Superior temporal gyrus (tissue), 1 donor: ENCODE data around the gene MROH8.
A peak's percentile ranks its signal among the peaks of the same experiment; 100 is the strongest.

ENCODE experiments used
- DNase-seq: peaks from one replicate; pipeline ENCODE4 v3.0.0-alpha.2; 2016; ENCODE audit errors: extremely low spot score

The MROH8 gene

DNA sequence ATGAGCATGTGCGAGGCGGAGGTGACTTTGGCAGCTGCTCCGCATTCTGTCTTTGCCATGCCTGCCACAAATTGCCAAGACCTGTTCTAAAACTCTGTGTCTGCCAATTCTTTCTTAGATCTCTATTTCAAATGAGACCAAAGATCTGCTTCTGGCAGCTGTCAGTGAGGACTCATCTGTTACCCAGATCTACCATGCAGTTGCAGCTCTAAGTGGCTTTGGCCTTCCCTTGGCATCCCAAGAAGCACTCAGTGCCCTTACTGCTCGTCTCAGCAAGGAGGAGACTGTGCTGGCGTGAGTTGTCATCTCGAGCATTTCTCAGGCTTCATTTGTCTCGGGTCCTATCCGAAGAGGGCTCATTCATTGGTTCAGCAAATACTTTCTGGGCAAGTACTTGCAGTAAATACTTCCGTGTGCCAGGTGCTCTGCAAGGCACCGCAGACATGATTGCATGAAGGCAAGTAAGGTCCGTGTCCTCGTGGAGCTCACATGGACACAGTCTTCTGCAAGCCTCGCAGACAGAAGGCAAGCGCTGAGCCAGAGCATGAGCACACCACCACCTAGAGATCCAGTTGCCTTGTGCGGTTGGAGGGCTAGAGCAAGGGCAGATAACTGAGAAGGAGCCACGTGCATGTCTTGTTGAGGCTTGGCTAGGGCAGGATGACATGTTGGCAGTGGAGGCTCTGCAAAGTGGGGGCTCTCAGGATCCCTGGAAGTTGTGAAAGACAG lies 19.7 kb upstream of the MROH8 start:
- no peak for DNase-seq

DNA sequence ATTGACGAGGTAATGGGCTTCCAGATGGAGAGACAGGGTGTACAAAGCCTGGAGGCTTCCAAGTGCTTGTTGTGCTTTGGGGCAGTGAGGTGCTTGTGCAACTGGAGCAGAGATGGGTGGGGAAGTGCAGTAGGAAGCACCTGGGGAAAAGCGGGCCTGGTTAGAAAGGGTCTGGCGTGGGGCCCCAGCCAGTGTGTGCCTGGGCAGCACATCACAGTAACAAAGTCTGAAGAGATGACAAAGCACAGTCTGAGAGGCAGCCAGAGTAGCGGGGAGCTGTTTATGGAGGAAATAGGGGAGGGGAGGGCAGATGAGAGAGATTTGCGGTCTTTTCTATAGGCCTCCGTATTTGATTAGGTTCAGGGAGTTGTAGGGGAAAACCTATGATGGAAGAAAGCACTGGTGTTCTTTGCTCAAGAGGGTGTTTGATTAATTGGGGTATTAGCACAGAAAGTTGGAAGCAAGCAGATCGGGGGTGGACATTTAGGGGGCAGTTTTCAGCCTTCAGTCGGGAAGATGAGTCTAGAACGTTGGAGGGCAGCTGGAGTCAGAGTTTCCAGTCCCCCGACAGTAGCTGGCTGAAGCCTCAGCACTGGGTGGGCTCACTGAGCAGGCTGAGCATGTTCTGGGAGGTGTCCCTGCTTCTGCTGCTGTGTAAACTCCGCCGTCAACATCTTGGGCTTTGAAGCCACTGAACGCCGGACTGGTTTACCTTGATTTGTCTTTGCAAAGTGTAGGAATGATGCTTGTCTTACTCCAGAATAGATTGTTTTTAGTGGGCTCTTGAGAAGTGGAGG lies 15.5 kb upstream of the MROH8 start:
- DNase-seq, result no peak

DNA sequence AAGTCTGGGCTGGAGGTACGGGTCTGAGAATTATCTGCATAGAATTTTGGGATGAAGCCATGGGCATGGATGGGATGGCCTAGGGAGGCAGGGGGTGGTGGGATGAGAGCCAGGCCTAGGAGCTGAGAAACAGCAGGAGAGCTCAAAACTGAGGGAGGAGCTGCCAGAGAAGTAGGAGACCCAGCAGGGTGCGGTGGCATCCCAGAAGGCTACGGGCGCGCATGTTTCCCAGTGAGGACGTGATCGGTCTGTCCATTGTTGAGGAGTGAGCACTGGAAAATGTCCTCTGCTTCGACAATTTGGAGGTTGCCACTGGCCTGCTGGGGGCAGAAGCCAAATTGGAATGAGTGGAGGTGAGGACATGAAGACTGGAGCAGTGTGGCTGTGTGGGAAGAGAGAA lies 14.5 kb upstream of the MROH8 start:
- DNase-seq, result no peak

DNA sequence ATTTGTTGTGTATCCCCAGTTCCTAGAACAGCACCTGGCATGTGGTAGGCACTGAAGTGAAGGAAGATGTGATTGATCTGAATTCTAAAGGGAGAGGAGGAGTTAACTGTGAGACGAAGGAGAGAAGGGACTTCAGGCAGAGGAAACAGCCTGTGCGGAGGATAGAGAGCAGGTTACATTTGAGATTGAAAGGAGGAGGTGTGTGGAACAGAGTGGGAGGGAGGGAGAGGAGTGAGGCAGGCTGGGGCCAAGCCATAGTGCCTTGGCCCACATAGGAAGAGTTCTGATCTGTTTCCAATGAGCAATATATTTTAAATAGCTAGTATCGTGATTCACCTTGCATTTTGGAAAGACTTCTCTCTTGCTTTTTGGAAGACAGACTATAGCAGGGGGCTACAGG lies 13.9 kb upstream of the MROH8 start:
- no peak for DNase-seq

DNA sequence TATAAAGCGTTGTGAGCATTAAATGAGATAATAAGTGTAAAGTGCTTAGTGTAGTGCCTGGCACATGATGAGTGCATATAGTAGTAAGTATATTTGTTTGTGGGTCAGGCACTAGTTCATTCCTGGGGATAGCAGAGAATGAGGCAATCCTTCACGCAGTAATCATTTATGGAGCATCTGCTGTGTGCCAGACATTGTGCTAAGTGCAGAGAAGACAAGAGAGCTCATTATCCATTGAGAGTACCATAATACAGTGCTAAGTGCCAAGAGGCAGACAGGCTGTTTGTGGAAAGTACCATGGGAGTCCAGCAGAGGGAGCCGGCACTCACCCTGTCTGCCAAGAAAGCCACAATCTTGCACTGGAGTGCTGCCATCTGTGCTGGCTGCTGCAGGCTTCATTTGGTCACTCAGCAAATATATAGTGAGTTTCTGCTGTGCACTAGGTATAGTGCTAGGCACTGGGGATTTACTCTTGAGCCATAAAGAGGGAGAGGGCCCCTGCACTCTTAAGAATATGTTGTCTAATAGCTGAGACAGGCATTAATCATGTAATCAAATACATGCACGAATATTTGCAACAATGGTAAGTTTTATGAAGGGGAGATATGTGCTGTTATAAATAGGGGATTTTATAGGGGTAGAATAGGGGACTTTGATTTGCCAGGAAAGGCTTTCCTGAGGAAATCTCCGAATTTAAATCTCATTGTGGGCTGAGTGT lies 12.9 kb upstream of the MROH8 start:
- peak; percentile 99 for DNase-seq

DNA sequence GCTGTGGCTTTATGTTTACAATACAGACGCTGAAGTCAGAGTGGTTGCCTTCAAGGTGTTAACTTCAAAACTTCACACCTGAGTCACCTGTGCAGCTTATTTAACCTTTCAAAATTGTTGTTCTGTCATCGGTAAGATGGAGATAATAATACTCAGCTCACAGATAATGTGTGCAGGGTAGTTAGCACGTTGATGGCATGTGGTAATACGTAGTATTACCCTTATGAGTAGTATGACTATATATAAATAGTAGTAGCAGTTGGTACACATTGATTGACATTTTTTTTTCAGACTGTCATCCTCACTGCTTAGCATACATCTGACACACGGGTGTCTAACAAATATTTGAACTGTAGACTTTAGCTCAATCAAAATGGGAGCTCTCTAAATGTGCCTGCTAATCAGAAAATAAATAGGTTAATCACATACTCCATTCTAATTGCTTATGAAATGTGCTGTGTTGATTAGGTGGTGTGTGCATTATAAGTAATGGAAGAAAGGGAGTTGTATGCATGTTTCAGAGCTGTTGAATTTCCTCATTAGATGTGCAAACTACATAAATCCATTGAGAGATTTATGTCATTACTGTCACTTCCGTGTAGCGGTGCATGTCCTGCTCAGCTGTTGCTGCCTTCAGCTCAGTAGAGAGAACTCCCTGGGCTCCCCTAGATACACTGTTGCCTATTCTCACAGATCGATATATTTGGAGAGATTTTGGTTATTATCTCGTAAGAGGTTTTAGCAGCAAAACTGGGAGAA lies 11.2 kb upstream of the MROH8 start:
- DNase-seq, result no peak

DNA sequence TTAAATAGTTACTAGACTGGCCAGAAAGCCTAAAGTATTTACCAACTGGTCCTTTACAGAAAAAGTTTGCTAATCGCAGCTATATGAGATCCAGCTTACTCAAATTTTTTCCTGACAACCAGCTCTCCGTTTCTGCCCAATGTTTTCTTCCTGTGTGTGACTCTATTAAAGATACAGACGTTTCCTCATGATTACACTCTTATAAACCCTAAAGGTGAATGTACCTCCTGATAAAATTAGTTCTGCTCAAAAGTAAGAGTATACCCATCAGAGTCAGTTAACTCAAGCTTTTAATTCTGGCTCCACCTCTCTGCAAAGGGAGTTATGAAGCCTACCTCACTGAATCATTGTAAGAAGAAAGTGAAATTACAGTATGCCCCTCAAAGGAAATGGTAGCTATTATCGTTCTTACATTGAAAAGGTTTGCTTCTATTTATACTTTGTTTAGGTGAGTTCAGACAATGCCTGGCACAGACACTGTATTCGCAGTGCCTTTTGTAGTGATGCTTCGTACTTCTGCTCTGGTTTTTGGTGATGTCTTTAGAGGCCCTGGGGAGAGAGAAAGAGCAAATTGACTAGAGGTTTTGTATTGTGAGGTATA lies 10.2 kb upstream of the MROH8 start:
- DNase-seq, result no peak

DNA sequence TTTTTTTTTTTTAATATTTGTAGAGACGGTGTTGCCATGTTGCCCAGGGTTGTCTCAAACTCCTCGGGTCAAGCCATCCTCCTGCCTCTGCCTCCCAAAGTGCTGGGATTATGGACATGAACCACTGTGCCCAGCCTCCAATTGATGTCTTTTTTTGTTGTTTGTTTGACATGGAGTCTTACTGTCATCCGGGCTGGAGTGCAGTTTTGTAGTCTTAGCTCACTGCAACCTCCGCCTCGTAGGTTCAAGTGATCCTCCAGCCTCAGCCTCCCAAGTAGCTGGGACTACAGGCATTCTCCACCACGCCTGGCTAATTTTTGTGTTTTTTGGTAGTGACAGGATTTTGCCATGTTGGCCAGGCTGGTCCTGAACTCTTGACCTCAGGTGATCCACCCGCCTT lies 9.4 kb upstream of the MROH8 start:
- no peak for DNase-seq

DNA sequence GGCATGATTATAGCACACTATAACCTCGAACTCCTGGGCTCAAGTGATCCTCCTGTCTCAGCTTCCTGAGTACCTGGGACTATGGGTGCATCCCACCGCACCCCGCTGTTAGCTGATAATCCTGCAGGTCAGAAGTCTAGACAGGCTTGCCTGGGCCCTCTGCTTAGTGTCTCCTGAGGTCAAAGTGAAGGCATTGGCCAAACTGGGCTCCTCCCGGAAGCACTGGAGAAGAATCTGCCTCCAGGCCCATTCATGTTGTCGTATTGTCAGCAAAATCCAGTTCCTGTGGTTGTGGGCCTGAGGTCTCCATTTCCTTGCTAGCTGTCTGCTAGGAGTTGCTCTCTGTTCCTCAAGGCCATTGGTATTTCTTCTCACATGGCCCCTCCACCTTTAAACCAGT lies 6.3 kb upstream of the MROH8 start:
- DNase-seq, result no peak

DNA sequence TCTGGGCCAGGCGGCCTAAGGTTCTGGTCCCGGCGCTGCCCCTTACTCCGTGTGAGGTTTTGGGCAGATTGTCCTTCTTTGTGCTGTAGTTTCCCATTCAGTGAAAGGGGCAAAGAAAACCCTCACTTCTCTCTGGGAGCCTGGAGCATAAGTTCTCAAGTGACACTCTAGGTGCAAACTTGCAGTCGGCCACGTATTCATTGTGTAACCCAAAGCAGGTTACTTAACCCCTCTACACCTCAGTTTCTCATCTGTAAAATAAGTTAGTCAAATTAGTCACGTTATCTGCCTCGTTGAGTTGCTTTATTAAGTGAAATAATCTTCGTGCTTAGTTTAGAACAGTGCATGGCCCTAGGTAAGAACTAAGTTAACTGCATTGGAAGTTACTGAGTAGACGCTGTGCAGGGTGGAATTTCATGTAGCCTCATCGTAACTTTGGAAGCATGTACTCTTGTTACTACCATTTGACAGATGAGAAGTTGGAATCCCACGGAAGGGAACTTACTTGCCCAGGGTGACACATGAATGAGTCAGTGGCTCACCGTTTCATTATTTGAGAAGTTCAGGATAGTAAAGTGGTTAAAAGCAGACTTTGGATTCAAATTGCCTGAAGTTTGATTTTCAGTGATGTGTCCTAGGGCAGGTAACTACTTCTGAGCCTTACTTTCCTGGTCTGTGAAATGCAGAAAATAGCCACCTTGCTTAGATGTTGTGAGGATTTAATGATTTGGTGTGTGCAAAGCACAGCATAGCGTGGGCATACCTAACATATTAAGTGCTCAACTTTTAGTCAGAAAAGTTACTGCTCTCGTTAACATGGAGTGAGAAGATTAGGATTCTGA lies 556 bp upstream of the MROH8 start:
- peak; percentile 32 for DNase-seq

DNA sequence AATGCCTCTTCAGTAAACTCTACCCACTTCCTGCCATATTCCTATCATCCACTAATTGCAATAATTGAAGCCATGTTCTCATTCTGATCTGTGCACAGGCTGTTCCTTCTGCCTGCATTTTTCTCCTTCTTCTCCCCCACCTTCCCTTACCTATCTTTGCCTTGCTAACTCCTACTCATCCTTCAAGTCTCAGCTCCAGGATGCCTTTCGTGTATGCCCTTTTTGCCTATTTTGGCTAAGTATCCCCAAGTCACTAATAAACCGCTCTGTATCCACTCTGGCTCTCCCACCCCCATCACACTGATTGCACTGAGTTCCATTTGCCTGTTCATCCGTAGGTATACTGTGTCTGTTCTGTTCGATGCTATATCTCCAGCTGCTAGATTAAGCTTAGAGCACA lies 6.5 kb downstream of the MROH8 start:
- no peak for DNase-seq

DNA sequence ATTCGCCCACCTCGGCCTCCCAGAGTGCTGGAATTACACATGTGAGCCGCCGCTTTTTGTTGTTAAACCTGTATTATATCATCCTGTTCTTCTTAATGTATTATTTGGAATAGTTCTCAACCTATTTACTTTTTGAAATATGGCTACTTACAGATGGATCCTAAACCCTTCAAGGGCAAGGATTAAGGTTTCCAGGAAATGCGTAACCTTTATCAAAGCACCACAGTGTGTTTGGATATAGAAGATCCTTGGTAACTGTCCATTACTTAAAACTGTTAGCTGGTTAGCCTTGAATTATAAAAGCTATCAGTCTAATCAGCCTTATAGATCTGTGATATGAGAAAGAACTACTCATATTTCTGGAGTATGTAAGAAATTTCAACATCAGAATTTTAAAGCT lies 12.5 kb downstream of the MROH8 start:
- DNase-seq, result no peak

DNA sequence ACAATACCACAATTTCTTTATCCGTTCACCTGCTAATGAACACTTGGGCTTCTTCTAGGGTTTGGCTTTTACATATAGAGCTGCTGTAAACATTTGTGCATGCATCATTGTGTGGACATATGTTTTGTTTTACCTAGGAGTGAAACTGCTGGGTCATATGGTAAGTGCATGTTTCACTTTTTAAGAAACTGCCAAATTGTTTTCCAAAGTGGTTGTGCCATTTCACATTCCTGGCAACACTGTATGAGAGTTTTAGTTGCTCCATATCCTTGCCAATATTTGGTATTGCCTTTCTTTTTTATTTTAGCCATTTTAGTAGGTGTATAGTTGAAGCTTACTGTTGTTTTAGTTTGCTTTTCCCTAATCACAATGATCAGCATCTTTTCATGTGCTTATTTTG lies 14.3 kb downstream of the MROH8 start:
- no peak for DNase-seq

DNA sequence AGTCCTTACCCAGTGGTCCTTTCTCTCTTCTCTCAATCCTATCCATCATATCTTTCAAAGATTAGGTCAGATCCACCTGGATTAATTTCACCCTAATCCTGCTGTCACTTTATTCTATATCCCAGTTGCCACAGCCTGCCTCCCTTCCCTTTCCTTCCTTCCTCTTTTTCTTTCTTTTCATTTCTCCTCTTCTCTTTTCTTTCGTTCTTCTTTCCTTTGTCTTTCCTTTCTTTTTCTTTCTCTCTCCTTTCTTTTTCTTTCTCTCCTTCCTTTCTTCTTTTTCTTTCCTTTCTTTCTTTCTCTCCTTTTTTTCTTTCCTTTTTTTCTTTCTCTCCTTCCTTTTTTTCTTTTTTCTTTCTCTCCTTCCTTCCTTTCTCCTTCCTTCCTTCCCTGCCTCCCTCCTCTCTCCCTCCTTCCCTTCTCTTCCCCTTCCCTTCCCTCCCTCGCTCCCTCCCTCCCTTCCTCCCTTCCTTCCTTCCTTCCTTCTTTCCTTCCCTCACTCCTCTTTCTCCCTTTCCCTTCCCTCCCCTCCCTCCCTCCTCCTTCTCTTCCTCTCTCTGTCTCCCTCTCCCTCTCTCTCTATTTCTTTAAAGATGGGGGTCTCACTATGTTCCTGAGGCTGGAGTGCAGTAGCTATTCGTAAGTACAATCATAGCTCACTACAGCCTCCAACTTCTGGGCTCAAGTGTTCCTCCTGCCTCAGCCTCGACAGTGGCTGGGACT lies 15.4 kb downstream of the MROH8 start:
- DNase-seq, result no peak

DNA sequence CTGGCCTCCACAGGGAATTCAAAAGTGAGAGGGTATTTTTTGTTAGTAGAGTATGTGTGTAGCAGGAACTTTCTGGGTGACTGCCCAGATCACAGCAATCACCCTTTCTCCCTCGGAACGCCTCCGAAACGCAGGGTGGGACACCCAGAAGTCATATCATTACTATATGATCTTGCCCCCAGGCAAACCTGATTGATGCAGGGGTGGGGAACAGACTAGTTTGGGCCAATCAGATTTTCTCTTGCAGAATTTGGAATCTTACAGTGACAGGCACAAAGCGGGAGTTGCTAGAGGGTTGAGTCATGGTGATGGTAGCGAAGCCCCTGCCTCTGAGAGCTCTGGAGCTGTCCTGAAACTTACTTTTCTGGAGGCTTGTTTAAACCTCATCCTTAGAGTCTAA lies 16.7 kb downstream of the MROH8 start:
- DNase-seq, result no peak

DNA sequence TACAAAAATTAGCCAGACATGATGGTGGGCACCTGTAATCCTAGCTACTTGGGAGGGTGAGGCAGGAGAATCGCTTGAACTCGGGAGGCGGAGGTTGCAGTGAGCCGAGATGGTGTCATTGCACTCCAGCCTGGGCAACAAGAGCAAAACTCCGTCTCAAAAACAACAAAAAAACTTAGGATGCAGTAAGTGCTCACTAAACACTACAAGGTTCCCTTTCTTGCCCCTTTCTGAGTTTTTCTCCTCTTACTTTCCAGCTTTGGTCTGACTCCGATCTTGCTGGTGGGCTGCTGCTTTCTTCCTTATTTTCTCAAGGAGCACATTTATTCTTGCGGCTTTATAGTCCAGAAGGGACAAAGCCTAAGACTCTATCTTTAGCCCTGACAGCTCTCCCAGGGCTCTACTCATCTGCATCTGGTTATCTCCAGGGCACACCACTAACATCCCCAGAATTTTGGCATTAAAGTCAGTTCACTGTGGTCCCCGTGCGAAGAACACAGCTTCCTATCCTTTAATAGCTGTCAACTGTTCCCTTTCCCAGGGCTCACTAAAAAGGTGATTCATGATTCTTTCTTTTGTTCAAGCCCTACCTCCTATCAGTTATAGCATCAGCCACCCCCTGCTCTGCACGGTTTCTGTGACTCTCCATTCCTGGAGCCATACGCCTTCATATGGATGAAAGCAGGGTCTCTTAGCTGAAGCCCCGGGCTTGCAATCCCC lies 17.4 kb downstream of the MROH8 start:
- no peak for DNase-seq

DNA sequence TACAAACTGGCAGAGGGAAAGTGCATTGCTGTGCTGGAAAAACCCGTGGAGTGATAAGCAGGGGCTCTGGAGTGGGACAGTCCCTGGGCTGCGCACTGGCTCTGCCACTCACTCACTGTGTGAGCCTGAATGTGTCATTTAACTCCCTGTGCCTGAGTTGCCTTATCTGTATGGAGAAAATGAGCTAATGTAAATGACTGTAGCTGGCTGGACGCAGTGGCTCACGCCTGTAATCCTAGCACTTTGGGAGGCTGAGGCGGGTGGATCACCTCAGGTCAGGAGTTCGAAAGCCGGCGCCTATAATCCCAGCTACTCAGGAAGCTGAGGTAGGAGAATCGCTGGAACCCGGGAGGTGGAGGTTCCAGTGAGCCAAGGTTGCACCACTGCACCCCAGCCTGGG lies 18.7 kb downstream of the MROH8 start:
- DNase-seq, result no peak

DNA sequence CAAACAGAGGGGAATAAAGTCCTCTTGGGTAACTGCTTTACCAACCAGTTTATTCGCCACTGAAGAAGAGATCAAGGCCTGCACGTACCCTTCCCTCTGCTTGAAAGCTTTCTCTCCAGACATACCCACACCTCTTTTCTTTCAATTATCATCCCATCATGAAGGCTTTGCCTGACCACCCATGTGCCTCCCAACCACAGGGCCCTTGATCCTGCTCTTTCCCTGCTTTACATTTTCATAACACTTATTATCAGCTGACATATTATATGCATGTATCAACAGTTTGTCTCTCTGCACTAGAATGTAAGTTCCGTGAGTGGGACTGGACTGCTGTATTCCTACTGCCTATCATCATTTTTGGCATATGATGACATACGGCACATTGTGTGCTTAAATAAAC lies 21.1 kb downstream of the MROH8 start:
- no peak for DNase-seq

DNA sequence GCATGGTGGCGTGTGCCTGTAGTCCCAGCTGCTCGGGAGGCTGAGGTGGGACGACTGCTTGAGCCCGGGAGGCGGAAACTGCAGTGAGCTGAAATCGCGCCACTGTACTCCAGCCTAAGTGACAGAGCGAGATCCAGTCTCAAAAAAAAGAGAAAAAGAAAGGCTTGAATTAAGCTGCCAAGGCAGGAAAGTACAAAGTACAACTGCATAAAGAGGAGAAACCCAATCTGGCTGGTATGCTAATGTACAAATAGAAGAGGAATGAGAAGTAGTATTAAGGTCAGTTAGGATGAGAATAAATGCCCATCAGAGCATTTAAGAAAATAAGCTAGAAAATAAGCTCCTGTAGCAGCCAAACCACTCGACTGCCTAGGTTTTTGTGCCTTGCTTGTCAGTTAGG lies 23.4 kb downstream of the MROH8 start:
- no peak for DNase-seq
